OCI-LY3 (cell line): ENCODE results near the gene JAML.

Source experiments
- EZH2phosphoT487 ChIP-seq: fragments of 200-600 bp; shearing (Covaris generic); IDR thresholded peaks from 2 replicates; pipeline ENCODE4 v1.6.1; 2018; ENCODE audit warnings: antibody characterized with exemption, mixed run types, low read depth
- TF ChIP-seq, protein P1 (sequence below): fragments of 200-600, 300-600 bp; sonication (generic); IDR thresholded peaks from 2 replicates; pipeline ENCODE4 v1.5.1; 2014; ENCODE audit warnings: antibody characterized with exemption, low read length, low read depth

DNA sequence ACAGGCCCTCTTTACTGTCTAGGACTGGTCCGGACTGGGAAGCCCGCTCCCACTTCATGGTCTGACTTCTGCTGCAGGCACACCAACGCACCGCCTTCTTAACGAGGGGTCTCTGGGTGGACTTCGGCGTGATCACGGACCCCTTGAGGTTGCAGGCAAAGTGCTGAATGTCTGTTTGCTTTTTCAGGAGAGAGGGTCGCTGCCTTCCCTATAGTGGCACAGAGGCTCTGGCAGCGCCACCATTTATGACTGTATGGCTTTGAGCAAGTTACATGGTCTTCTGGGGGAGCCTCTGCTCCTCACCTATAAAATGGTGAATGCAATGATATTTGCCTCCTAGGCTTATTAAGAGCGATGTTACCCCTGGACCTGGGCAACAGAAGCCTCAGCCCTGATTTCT lies 70.8 kb downstream of the JAML start:
- TF ChIP-seq, protein P1, sequence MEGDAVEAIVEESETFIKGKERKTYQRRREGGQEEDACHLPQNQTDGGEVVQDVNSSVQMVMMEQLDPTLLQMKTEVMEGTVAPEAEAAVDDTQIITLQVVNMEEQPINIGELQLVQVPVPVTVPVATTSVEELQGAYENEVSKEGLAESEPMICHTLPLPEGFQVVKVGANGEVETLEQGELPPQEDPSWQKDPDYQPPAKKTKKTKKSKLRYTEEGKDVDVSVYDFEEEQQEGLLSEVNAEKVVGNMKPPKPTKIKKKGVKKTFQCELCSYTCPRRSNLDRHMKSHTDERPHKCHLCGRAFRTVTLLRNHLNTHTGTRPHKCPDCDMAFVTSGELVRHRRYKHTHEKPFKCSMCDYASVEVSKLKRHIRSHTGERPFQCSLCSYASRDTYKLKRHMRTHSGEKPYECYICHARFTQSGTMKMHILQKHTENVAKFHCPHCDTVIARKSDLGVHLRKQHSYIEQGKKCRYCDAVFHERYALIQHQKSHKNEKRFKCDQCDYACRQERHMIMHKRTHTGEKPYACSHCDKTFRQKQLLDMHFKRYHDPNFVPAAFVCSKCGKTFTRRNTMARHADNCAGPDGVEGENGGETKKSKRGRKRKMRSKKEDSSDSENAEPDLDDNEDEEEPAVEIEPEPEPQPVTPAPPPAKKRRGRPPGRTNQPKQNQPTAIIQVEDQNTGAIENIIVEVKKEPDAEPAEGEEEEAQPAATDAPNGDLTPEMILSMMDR, result no peak
- TF ChIP-seq EZH2phosphoT487, result no peak
